Loucy (cell line): ENCODE results near the gene POC1A.

ENCODE experiments used
- H2AFZ ChIP-seq: fragments of 200-600 bp; sonication (generic); 2 replicates; pipeline ENCODE4 v1.6.0; 2016; ENCODE audit warnings: antibody characterized with exemption, mild to moderate bottlenecking, low read length, moderate library complexity
- H3F3A ChIP-seq: fragments of 200-600 bp; 2 replicates; pipeline ENCODE4 v1.6.0; 2016; ENCODE audit warnings: antibody characterized with exemption, low read depth, mild to moderate bottlenecking
- H3K27me3 ChIP-seq: fragments of 200-600 bp; sonication (generic); 2 replicates; pipeline ENCODE4 v1.6.1; 2014; ENCODE audit warnings: low read length, mild to moderate bottlenecking; ENCODE audit not compliant: insufficient read depth, poor library complexity, severe bottlenecking
- H3K36me3 ChIP-seq: fragments of 200-600 bp; sonication (generic); 2 replicates; pipeline ENCODE4 v1.6.1; 2016; ENCODE audit warnings: low read length; ENCODE audit not compliant: insufficient read depth
- H3K4me1 ChIP-seq: fragments of 200-600 bp; sonication (generic); 2 replicates; pipeline ENCODE4 v1.5.1; 2014; ENCODE audit warnings: low read length, mild to moderate bottlenecking; ENCODE audit not compliant: insufficient read depth, poor library complexity, severe bottlenecking
- H3K4me2 ChIP-seq: fragments of 200-600 bp; sonication (generic); 2 replicates; pipeline ENCODE4 v1.6.0; 2014; ENCODE audit warnings: antibody characterized with exemption, low read length, low read depth, mild to moderate bottlenecking; ENCODE audit not compliant: poor library complexity, severe bottlenecking
- H3K4me3 ChIP-seq: fragments of 200-600 bp; sonication (generic); 2 replicates; pipeline ENCODE4 v1.5.1; 2014; ENCODE audit warnings: low read length, mild to moderate bottlenecking, mixed read lengths; ENCODE audit not compliant: poor library complexity, severe bottlenecking
- H3K79me2 ChIP-seq: fragments of 200-600 bp; sonication (generic); 2 replicates; pipeline ENCODE4 v1.6.1; 2014; ENCODE audit warnings: low read length; ENCODE audit not compliant: insufficient read depth
- H3K9ac ChIP-seq: fragments of 200-600 bp; sonication (generic); 2 replicates; pipeline ENCODE4 v1.6.0; 2014; ENCODE audit warnings: mild to moderate bottlenecking, low read depth, low read length, moderate library complexity; ENCODE audit not compliant: poor library complexity, severe bottlenecking
- H3K9me2 ChIP-seq: fragments of 200-600 bp; sonication (generic); replicated peaks from 2 replicates; pipeline ENCODE4 v1.6.1; 2016; ENCODE audit warnings: low read depth, low read length, mixed read lengths
- H3K9me3 ChIP-seq: fragments of 200-600 bp; sonication (generic); 2 replicates; pipeline ENCODE4 v1.6.1; 2014; ENCODE audit warnings: mild to moderate bottlenecking, antibody characterized with exemption, low read length, low read depth; ENCODE audit not compliant: insufficient read depth
- H4K20me1 ChIP-seq: fragments of 200-600 bp; sonication (generic); 2 replicates; pipeline ENCODE4 v1.6.0; 2014; ENCODE audit warnings: antibody characterized with exemption, low read length, mild to moderate bottlenecking; ENCODE audit not compliant: insufficient read depth, poor library complexity, severe bottlenecking
- EZH2phosphoT487 ChIP-seq: fragments of 200-600 bp; IDR thresholded peaks from 2 replicates; pipeline ENCODE4 v1.6.1; 2018; ENCODE audit warnings: antibody characterized with exemption, mild to moderate bottlenecking, moderate library complexity, borderline replicate concordance
- TF ChIP-seq, protein P1 (sequence below): fragments of 200-600 bp; sonication (generic); conservative IDR thresholded peaks from 2 replicates; pipeline ENCODE4 v1.5.1; 2014; ENCODE audit warnings: mild to moderate bottlenecking, antibody characterized with exemption, low read length

Gene POC1A

DNA sequence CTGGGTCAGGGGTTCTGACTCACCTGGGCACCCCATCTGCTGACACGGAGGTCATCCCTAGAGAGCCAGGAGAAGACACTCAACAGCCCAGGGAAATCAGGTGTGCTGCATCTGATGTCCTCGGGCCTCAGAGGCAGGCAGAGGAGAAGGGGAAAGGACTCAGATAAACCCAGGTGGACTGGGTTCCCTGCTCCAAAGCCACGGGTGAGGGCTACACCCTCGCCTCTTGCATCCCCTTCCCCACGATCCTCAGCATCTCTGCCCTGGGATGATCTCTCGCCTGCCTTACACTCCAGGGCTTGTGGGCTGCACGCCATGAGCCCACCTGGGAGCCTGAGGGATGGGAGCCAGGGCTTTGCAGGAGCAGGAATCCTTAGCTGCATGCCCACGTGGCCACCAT is 89.7 kb downstream of the POC1A start:
- Histone ChIP-seq H3K79me2 (no peaks in the 10 kb centered on the region), H3F3A (no peaks in the 10 kb centered on the region), H3K9me3 (no peaks in the 10 kb centered on the region), H3K9me2 (no peaks in the 10 kb centered on the region), H3K4me1 (no peaks in the 10 kb centered on the region), H4K20me1 (no peaks in the 10 kb centered on the region), H3K4me2 (no peak overlapping the region), H3K9ac (no peak overlapping the region), H3K36me3 (no peaks in the 10 kb centered on the region), H2AFZ (no peak overlapping the region), H3K4me3 (no peak overlapping the region), H3K27me3 (no peaks in the 10 kb centered on the region)
- no peak for TF ChIP-seq EZH2phosphoT487
- TF ChIP-seq, protein P1, sequence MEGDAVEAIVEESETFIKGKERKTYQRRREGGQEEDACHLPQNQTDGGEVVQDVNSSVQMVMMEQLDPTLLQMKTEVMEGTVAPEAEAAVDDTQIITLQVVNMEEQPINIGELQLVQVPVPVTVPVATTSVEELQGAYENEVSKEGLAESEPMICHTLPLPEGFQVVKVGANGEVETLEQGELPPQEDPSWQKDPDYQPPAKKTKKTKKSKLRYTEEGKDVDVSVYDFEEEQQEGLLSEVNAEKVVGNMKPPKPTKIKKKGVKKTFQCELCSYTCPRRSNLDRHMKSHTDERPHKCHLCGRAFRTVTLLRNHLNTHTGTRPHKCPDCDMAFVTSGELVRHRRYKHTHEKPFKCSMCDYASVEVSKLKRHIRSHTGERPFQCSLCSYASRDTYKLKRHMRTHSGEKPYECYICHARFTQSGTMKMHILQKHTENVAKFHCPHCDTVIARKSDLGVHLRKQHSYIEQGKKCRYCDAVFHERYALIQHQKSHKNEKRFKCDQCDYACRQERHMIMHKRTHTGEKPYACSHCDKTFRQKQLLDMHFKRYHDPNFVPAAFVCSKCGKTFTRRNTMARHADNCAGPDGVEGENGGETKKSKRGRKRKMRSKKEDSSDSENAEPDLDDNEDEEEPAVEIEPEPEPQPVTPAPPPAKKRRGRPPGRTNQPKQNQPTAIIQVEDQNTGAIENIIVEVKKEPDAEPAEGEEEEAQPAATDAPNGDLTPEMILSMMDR: no peak

DNA sequence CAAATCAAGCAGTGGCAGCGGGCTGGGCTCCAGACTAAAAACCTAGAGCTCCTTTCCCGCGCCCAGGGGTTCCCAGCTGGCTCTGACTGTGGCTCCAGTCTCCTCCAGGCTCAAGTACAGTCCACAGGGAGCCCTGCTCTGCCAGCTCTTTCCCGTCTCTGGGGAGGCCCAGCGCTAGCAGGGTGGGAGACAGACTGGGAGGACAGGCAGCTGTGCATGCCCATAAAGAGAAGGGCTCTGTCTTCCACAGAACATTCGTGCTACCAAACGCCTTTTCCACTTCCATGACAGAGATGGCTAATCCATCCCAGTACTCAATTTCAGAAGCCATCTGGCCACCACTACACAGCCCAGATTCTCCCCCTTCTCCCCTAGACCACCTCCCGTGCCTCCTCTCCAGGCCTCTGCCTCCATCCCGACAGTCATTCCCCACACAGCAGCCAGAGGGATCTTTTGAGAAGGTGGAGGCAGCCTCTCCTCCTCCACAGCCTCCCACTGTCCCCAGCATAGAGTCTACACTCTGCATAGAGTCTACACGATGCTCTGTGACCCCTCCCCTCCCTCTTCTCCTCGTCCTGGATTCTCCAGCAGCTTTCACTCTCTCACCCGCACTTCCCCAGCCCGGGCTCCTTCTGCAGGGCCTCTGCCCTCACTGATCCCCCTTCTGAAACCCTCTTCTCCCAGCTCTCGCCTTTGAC is 91.0 kb downstream of the POC1A start:
- Histone ChIP-seq H3K9ac (no peak overlapping the region), H3K79me2 (no peaks in the 10 kb centered on the region), H2AFZ (no peak overlapping the region), H3K4me2 (no peak overlapping the region), H3F3A (no peaks in the 10 kb centered on the region), H3K9me2 (no peaks in the 10 kb centered on the region), H3K36me3 (no peaks in the 10 kb centered on the region), H3K9me3 (no peaks in the 10 kb centered on the region), H3K4me1 (no peaks in the 10 kb centered on the region), H3K27me3 (no peaks in the 10 kb centered on the region), H3K4me3 (no peak overlapping the region), H4K20me1 (no peaks in the 10 kb centered on the region)
- no peak for TF ChIP-seq EZH2phosphoT487
- TF ChIP-seq, protein P1: no peak

DNA sequence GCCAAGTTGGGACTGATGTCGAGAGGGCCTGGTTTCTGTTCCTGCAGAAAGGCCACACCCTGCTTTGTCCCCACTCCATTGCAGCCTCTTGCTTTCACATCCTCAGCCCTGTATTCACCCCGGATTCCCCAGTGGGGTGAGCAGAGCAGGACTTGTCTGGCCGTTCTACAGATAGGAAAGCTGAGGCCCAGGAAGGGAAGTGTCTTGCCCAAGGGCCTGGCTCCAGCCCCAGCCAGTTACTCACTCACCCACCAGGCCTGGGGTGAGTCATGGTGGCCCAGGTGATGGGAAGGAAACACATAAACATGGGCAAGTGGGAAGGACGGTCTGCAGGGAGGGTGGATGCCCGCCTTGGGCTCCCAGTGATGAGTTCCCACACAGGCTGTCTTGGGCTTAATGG is 91.7 kb downstream of the POC1A start:
- Histone ChIP-seq H3K4me1 (peaks cover 6% of the 10 kb centered on the region), H3K4me3 (no peak overlapping the region), H3K79me2 (no peaks in the 10 kb centered on the region), H3K36me3 (no peaks in the 10 kb centered on the region), H3K9me3 (no peaks in the 10 kb centered on the region), H4K20me1 (no peaks in the 10 kb centered on the region), H3K4me2 (no peak overlapping the region), H3K9ac (no peak overlapping the region), H3F3A (no peaks in the 10 kb centered on the region), H3K27me3 (no peaks in the 10 kb centered on the region), H3K9me2 (no peaks in the 10 kb centered on the region), H2AFZ (no peak overlapping the region)
- TF ChIP-seq, protein P1: no peak
